Stomach (tissue), 4 donors: ENCODE results near the gene AIP.

Experiments used
- POLR2A ChIP-seq, 4 donors: fragments of 450-650 bp; IDR thresholded peaks; one replicate each; pipeline ENCODE4 v1.6.1; 2016; ENCODE audit warnings: antibody characterized with exemption in 4 of 4, control low read depth in 2 of 4, mild to moderate bottlenecking in 1 of 4, moderate library complexity in 1 of 4
- TF ChIP-seq, protein P1 (sequence below), 7 experiments: fragments of 450-650 bp in 4 of 7; fragments of 200-600 bp in 3 of 7; sonication (generic) in 3 of 7; IDR thresholded peaks; one replicate each; pipeline ENCODE4 v1.5.1; 2016 to 2019; ENCODE audit warnings: antibody characterized with exemption in 7 of 7, control low read depth in 2 of 7, mild to moderate bottlenecking in 1 of 7

DNA sequence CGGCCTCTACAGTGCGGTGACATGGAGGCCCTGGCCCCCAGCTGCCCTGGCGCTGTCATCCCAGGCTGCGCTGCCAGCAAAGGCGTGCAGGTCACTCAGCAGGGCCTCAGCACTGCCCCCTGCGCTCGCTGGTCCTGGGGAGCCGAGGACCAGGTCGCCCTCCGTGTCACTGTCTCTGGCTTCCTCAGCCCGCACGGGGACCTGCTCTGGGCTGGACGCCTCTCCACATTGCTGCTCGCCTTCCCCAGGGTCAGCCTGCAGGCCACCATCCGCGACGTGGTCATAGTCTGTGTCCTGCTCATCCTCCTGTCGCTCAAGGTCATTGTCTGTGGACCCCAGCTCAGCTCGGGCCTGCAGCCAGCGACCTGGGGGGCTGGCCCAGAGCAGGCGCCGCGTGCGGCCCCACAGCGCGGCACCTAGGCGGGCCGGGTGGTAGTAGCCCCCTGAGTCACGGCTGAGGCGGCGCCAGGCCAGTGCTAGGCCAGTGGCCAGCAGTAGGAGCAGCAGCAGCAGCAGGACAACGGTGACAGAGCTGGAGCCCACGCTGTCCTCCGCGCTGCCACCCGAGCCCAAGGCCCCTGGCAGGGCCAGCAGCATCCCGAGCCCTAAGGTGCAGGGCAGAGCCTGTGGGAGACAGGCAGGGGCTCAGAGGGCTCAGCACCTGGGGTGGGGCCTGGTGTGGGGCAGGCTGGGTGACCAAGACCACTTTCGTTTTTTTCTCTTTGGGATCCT is 46.9 kb upstream of the AIP start:
- TF ChIP-seq, protein P1, sequence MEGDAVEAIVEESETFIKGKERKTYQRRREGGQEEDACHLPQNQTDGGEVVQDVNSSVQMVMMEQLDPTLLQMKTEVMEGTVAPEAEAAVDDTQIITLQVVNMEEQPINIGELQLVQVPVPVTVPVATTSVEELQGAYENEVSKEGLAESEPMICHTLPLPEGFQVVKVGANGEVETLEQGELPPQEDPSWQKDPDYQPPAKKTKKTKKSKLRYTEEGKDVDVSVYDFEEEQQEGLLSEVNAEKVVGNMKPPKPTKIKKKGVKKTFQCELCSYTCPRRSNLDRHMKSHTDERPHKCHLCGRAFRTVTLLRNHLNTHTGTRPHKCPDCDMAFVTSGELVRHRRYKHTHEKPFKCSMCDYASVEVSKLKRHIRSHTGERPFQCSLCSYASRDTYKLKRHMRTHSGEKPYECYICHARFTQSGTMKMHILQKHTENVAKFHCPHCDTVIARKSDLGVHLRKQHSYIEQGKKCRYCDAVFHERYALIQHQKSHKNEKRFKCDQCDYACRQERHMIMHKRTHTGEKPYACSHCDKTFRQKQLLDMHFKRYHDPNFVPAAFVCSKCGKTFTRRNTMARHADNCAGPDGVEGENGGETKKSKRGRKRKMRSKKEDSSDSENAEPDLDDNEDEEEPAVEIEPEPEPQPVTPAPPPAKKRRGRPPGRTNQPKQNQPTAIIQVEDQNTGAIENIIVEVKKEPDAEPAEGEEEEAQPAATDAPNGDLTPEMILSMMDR (IDR thresholded peaks at IDR 0.05), result no peak
- no peak for TF ChIP-seq POLR2A (IDR thresholded peaks at IDR 0.05)
